Astrocyte (in vitro differentiated cells and primary cell): ENCODE measurements around the gene HOXC9. TPM values are rescaled to one million over a fixed set of nuclear protein-coding genes. Genes with fewer than 3 reads are reported as not detected.

Experiments used
- DNase-seq: peaks from one replicate; pipeline ENCODE4 v3.0.0-alpha.2; 2010; ENCODE audit warnings: low read depth
- FAIRE-seq: peaks from 2 replicates; lab custom pipeline; 2011; peaks lifted over from hg19 to GRCh38; lab: Jason Lieb, UNC
- H2AFZ ChIP-seq: 2 replicates; pipeline ENCODE4 v1.6.0; 2012; ENCODE audit warnings: low read depth, low read length, inconsistent platforms
- H3K27ac ChIP-seq: 2 replicates; pipeline ENCODE4 v1.5.1; 2011; ENCODE audit warnings: low read depth, low read length, inconsistent platforms
- H3K27me3 ChIP-seq: 2 replicates; pipeline ENCODE4 v1.6.0; 2011; ENCODE audit warnings: low read length, inconsistent platforms; ENCODE audit not compliant: insufficient read depth
- H3K36me3 ChIP-seq: 2 replicates; pipeline ENCODE4 v1.5.1; 2011; ENCODE audit warnings: low read length, inconsistent platforms; ENCODE audit not compliant: insufficient read depth
- H3K4me1 ChIP-seq: 2 replicates; pipeline ENCODE4 v1.5.1; 2011; ENCODE audit warnings: low read length, inconsistent platforms; ENCODE audit not compliant: insufficient read depth
- H3K4me2 ChIP-seq: 2 replicates; pipeline ENCODE4 v1.6.0; 2012; ENCODE audit warnings: low read length, inconsistent platforms
- H3K4me3 ChIP-seq: 2 replicates; pipeline ENCODE4 v1.5.1; 2011; ENCODE audit warnings: low read depth, mild to moderate bottlenecking, low read length, inconsistent platforms; ENCODE audit not compliant: insufficient read depth
- H3K79me2 ChIP-seq: 2 replicates; pipeline ENCODE4 v1.6.0; 2012; ENCODE audit warnings: mild to moderate bottlenecking, low read length, inconsistent platforms; ENCODE audit not compliant: insufficient read depth
- H3K9ac ChIP-seq: 2 replicates; pipeline ENCODE4 v1.6.0; 2012; ENCODE audit warnings: mild to moderate bottlenecking, low read length, inconsistent platforms
- H3K9me3 ChIP-seq: 2 replicates; pipeline ENCODE4 v1.5.1; 2012; ENCODE audit warnings: low read depth, mild to moderate bottlenecking, low read length, inconsistent platforms; ENCODE audit not compliant: insufficient read depth
- H4K20me1 ChIP-seq: 2 replicates; pipeline ENCODE4 v1.6.0; 2012; ENCODE audit warnings: low read length, inconsistent platforms; ENCODE audit not compliant: insufficient read depth
- H3K27ac Mint-ChIP-seq: one replicate; pipeline ENCODE4 v1.8.0; 2021; ENCODE audit warnings: mild to moderate bottlenecking, mixed read lengths; ENCODE audit not compliant: unreplicated experiment
- H3K27me3 Mint-ChIP-seq: one replicate; pipeline ENCODE4 v1.8.0; 2021; ENCODE audit warnings: low read depth, mixed read lengths; ENCODE audit not compliant: unreplicated experiment
- H3K36me3 Mint-ChIP-seq: one replicate; pipeline ENCODE4 v1.8.0; 2021; ENCODE audit warnings: low read depth, mixed read lengths; ENCODE audit not compliant: unreplicated experiment
- H3K4me1 Mint-ChIP-seq: one replicate; pipeline ENCODE4 v1.8.0; 2021; ENCODE audit warnings: low read depth, mixed read lengths; ENCODE audit not compliant: unreplicated experiment
- H3K4me3 Mint-ChIP-seq: one replicate; pipeline ENCODE4 v1.8.0; 2021; ENCODE audit warnings: mild to moderate bottlenecking, moderate library complexity, mixed read lengths; ENCODE audit not compliant: unreplicated experiment
- H3K9me3 Mint-ChIP-seq: one replicate; pipeline ENCODE4 v1.8.0; 2021; ENCODE audit warnings: mild to moderate bottlenecking, mixed read lengths; ENCODE audit not compliant: unreplicated experiment
- EZH2 ChIP-seq: IDR thresholded peaks from 2 replicates; pipeline ENCODE4 v1.6.1; 2012; ENCODE audit warnings: mild to moderate bottlenecking, low read length, inconsistent platforms; ENCODE audit not compliant: insufficient read depth
- total RNA-seq: library from RNA; stranded (reverse); gene quantifications from 2 replicates; pipeline ENCODE4 v1.2.1, GENCODE V29; 2021
- TF ChIP-seq, protein P1 (sequence below): IDR thresholded peaks from 2 replicates; pipeline ENCODE4 v1.5.1; 2011; ENCODE audit warnings: low read depth, mild to moderate bottlenecking, inconsistent platforms, low read length, moderate library complexity; ENCODE audit not compliant: insufficient read depth

Gene HOXC9
- total RNA-seq, 1 donor from 2014 or later, result not detected

DNA sequence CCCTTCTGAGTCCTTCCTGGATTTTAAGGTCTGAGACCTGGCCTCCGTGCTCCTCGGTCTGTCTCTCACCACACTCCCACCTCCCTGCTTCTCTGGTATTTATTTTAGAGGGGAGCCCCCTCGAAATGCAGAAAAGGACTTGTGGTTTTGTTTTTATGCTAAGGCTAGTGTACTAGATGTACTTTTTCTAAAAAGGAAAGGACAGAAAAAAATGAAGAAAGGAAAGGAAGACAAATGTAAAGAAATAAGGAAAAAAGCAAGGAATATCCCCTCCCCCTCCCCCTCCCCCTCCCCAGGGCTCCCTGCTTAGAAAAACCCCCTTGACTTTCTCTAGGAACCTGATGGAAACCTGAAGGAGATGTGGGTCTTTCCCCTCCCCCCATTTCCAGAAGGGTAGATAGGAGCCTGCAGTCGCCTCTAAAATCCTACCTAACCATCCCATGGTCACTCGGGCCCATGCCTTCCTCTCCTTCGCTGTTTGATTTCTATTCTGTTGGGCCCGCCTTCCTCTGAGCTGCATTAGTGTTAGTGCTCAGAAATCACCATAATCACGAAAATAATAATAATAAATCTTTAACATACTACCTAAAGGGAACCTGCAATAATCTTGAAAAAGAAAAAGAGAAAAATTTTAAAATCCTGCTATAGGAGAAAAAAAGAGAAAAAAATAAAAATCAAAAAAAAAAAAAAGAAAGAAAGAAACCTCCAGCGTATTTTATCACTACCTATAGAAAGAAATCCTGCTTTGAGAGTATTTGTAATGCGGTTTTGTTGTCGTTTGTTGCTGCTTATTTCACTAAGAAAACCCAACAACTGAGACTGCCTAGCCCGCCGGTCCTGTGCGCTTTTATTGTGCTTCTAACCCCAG lies 11.9 kb downstream of the HOXC9 start:
- Mint-ChIP-seq H3K9me3 (peaks cover 11% of the 10 kb centered on the region), H3K27me3 (peaks cover 89% of the 10 kb centered on the region), H3K27ac (no peak overlapping the region), H3K36me3 (no peaks in the 10 kb centered on the region), H3K4me1 (no peaks in the 10 kb centered on the region), H3K4me3 (no peak overlapping the region)
- Histone ChIP-seq H3K9me3 (no peaks in the 10 kb centered on the region), H3K79me2 (no peaks in the 10 kb centered on the region), H3K27me3 (peaks cover 90% of the 10 kb centered on the region), H4K20me1 (no peaks in the 10 kb centered on the region), H3K4me1 (no peaks in the 10 kb centered on the region), H3K9ac (no peak overlapping the region), H3K4me3 (no peak overlapping the region), H2AFZ (no peak overlapping the region), H3K36me3 (no peaks in the 10 kb centered on the region), H3K4me2 (no peak overlapping the region), H3K27ac (no peak overlapping the region)
- TF ChIP-seq, protein P1, sequence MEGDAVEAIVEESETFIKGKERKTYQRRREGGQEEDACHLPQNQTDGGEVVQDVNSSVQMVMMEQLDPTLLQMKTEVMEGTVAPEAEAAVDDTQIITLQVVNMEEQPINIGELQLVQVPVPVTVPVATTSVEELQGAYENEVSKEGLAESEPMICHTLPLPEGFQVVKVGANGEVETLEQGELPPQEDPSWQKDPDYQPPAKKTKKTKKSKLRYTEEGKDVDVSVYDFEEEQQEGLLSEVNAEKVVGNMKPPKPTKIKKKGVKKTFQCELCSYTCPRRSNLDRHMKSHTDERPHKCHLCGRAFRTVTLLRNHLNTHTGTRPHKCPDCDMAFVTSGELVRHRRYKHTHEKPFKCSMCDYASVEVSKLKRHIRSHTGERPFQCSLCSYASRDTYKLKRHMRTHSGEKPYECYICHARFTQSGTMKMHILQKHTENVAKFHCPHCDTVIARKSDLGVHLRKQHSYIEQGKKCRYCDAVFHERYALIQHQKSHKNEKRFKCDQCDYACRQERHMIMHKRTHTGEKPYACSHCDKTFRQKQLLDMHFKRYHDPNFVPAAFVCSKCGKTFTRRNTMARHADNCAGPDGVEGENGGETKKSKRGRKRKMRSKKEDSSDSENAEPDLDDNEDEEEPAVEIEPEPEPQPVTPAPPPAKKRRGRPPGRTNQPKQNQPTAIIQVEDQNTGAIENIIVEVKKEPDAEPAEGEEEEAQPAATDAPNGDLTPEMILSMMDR, result no peak
- no peak for TF ChIP-seq EZH2
- FAIRE-seq, result no peak
- no peak for DNase-seq

- H3K79me2 ChIP-seq, result no peaks in the 10 kb centered on the region
- Mint-ChIP-seq H3K9me3 (peaks cover 15% of the 10 kb centered on the region), H3K27ac (no peak overlapping the region), H3K36me3 (no peaks in the 10 kb centered on the region), H3K27me3 (peaks cover 87% of the 10 kb centered on the region), H3K4me3 (no peak overlapping the region), H3K4me1 (no peaks in the 10 kb centered on the region)
- no peak overlapping the region for H3K4me2 ChIP-seq
- H3K27me3 ChIP-seq, result peaks cover 88% of the 10 kb centered on the region
- no peaks in the 10 kb centered on the region for H4K20me1 ChIP-seq
- no peak overlapping the region for H3K27ac ChIP-seq
- no peak overlapping the region for H3K4me3 ChIP-seq
- H3K9me3 ChIP-seq, result no peaks in the 10 kb centered on the region
- FAIRE-seq (no peak), DNase-seq (no peak)
- no peak for TF ChIP-seq EZH2
- TF ChIP-seq, protein P1, result no peak
- no peaks in the 10 kb centered on the region for H3K4me1 ChIP-seq
- H3K36me3 ChIP-seq, result no peaks in the 10 kb centered on the region
- H3K9ac ChIP-seq, result no peak overlapping the region
- H2AFZ ChIP-seq, result no peak overlapping the region
Observed at GRCh38 chr12:54012631-54013409, 12.9 kb downstream of the HOXC9 start.
